HG03520 (cell line): ENCODE measurements around the gene LRMDA.
"Not testable (repeated sequence)": the region's sequence is repeated elsewhere in the genome, so short reads cannot be mapped to it uniquely, and the experiment has no call there.

ENCODE experiments used
- ATAC-seq: cut with Tn5 transposase; IDR thresholded peaks from one replicate; pipeline ENCODE4 v1.9.1; 2021; ENCODE audit warnings: mild to moderate bottlenecking, moderate library complexity; ENCODE audit not compliant: unreplicated experiment

Gene LRMDA

GRCh38 chr10:75730847-75731246 is 299.4 kb downstream of the LRMDA start:
- no peak for ATAC-seq

GRCh38 chr10:75733135-75733890 is 301.9 kb downstream of the LRMDA start:
- no peak for ATAC-seq

- ATAC-seq = no peak
These were observed 304.8 kb downstream of the LRMDA start for GRCh38 chr10:75736151-75736640.

GRCh38 chr10:75736889-75737579 is 305.6 kb downstream of the LRMDA start:
- ATAC-seq = no peak

- no peak for ATAC-seq
These were observed 306.1 kb downstream of the LRMDA start for GRCh38 chr10:75737580-75737949.

- ATAC-seq = no peak
These were observed 307.5 kb downstream of the LRMDA start for GRCh38 chr10:75738924-75739323.

GRCh38 chr10:75739414-75740143 is 308.2 kb downstream of the LRMDA start:
- ATAC-seq = no peak

- no peak for ATAC-seq
These were observed 309.1 kb downstream of the LRMDA start for GRCh38 chr10:75740541-75740940.

- ATAC-seq = no peak
These were observed 310.9 kb downstream of the LRMDA start for GRCh38 chr10:75742355-75742754.

- no peak for ATAC-seq
These were observed 311.9 kb downstream of the LRMDA start for GRCh38 chr10:75743291-75743778.

- no peak for ATAC-seq
These were observed 312.8 kb downstream of the LRMDA start for GRCh38 chr10:75744261-75744660.

GRCh38 chr10:75746356-75746755 is 314.9 kb downstream of the LRMDA start:
- ATAC-seq = no peak

GRCh38 chr10:75750093-75750875 is 318.9 kb downstream of the LRMDA start:
- not testable (repeated sequence) for ATAC-seq

GRCh38 chr10:75751232-75751631 is 319.8 kb downstream of the LRMDA start:
- ATAC-seq = no peak

GRCh38 chr10:75753621-75754020 is 322.2 kb downstream of the LRMDA start:
- ATAC-seq = no peak

- ATAC-seq = no peak
These were observed 322.8 kb downstream of the LRMDA start for GRCh38 chr10:75754096-75754831.

- no peak for ATAC-seq
These were observed 324.1 kb downstream of the LRMDA start for GRCh38 chr10:75755528-75755927.

- no peak for ATAC-seq
These were observed 329.9 kb downstream of the LRMDA start for GRCh38 chr10:75761289-75761688.

- ATAC-seq = no peak
These were observed 331.0 kb downstream of the LRMDA start for GRCh38 chr10:75762431-75762802.

- no peak for ATAC-seq
These were observed 332.2 kb downstream of the LRMDA start for GRCh38 chr10:75763652-75764051.
